PC-9 (cell line): ENCODE measurements around the gene DGKG.

Experiments used
- CTCF ChIP-seq: fragments of 200-600 bp; sonication (generic); conservative IDR thresholded peaks from 2 replicates; pipeline ENCODE4 v1.6.1; 2017; ENCODE audit warnings: mixed run types, antibody characterized with exemption, mild to moderate bottlenecking, moderate library complexity
- EZH2 ChIP-seq: fragments of 200-600 bp; sonication (generic); IDR thresholded peaks from 2 replicates; pipeline ENCODE4 v1.8.0; 2017; ENCODE audit warnings: antibody characterized with exemption, low read depth

- TF ChIP-seq CTCF: no peak
- TF ChIP-seq EZH2: no peak
Observed at GRCh38 chr3:186123012-186123411, 239.0 kb downstream of the DGKG start.
